Stimulated activated CD4-positive, alpha-beta T cell treated with anti-CD3 and anti-CD28 coated beads, Interleukin-2, amount 100 ng/mL, for 24 hours (primary cell): ENCODE data around the gene TGFBR3L.
A peak's percentile ranks its signal among the peaks of the same experiment; 100 is the strongest.
"Not testable (repeated sequence)": the region's sequence is repeated elsewhere in the genome, so short reads cannot be mapped to it uniquely, and the experiment has no call there.

Source experiments
- DNase-seq, 2 donors: peaks; one replicate each; pipeline ENCODE4 v3.0.0-alpha.2; 2020

TGFBR3L gene

DNA sequence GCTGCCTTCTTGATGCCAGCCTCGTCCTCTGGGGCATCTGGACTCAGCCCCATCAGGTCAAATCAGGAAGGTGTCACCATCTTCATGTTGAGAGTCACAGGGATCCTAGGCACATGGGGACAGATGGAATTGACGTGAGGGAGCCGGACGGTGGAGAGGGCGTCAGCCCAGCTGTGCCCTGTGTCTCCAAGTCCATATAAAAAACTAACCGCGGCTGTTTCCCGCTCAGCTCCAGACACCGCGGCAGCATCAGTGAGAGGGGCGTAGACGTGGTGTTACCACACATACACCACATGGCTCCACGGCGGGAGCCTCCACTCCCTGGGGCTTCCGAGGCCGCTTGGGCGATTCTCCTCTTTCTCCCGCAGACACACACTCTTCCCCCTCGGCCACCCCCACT is 34.8 kb upstream of the TGFBR3L start:
- no peak for DNase-seq

- no peak for DNase-seq
Measured at GRCh38 chr19:7881910-7882309, 32.7 kb upstream of the TGFBR3L start.

GRCh38 chr19:7883105-7883504 is 31.5 kb upstream of the TGFBR3L start:
- DNase-seq, result no peak

DNA sequence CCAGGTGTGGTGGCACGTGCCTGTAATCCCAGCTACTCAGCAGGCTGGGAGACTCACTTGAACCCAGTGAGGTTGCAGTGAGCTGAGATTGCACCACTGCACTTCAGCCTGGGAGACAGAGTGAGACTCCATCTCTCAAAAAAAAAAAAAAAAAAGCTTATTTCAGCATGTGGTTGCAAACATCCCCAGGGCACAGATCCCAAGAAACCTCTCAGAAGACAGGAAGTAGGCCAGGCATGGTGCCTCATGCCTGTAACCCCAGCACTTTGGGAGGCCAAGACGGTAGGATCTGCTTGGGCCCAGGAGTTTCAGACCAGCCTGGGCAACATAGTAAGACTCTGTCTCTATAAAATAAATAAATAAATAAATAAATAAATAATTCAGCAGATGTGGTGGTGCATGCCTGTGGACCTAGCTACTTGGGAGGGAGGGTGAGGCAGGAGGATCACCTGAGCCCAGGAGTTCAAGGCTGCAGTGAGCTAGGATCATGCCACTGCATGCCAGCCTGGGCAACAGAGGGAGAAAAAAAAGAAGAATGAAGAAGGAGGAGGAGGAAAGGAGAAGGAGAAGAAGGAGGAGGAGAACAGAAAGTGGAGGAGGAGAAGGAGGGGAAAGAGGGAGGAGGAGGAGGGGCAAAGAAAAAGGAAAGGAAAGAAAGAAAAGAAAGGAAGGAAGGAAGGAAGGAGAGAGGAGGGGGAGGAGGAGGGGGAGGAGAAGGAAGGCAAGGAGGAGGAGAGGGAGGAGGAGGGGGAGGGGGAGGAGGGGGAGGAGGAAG is 30.6 kb upstream of the TGFBR3L start:
- DNase-seq, result no peak

DNA sequence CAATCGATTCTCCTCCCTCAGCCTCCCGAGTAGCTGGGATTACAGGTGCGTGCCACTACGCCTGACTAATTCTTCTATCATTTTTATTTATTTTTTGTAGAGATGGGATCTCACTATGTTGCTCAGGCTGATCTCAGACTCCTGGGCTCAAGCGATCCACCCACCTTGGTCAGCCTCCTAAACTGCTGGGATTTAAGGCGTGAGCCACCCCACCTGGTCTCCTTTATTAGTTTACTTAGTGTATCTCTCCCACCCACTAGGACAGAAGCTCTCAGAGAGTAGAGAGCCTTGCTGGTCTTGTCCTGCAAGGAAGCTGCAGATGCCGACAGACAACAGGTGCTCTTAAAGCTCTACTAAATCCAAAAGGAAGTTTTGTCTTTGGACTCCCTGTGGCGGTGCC is 28.8 kb upstream of the TGFBR3L start:
- no peak for DNase-seq

GRCh38 chr19:7887408-7888144 is 27.1 kb upstream of the TGFBR3L start:
- DNase-seq, result no peak

GRCh38 chr19:7888145-7888825 is 26.3 kb upstream of the TGFBR3L start, which contains the start of gene LRRC8E:
LRRC8E (plus strand) TSS chr19:7888510; CDS start chr19:7895604, 7,094 bp downstream.
- DNase-seq, result peak; percentile 46 to 72

- no peak for DNase-seq
Measured at GRCh38 chr19:7888826-7889217, 25.8 kb upstream of the TGFBR3L start.

- DNase-seq, result not testable (repeated sequence)
Measured at GRCh38 chr19:7893362-7894101, 21.1 kb upstream of the TGFBR3L start.

- no peak for DNase-seq
Measured at GRCh38 chr19:7894612-7895309, 19.9 kb upstream of the TGFBR3L start.

GRCh38 chr19:7895565-7895964 is 19.1 kb upstream of the TGFBR3L start:
- no peak for DNase-seq

- no peak for DNase-seq
Measured at GRCh38 chr19:7897292-7897691, 17.3 kb upstream of the TGFBR3L start.

GRCh38 chr19:7898967-7899366 is 15.7 kb upstream of the TGFBR3L start:
- DNase-seq, result no peak

DNA sequence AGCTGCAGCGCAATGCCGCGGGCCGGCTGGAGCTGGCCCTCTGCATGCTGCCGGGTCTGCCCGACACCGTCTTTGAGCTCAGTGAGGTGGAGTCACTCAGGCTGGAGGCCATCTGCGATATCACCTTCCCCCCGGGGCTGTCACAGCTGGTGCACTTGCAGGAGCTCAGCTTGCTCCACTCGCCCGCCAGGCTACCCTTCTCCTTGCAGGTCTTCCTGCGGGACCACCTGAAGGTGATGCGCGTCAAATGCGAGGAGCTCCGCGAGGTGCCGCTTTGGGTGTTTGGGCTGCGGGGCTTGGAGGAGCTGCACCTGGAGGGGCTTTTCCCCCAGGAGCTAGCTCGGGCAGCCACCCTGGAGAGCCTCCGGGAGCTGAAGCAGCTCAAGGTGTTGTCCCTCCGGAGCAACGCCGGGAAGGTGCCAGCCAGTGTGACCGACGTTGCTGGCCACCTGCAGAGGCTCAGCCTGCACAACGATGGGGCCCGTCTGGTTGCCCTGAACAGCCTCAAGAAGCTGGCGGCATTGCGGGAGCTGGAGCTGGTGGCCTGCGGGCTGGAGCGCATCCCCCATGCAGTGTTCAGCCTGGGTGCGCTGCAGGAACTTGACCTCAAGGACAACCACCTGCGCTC is 14.8 kb upstream of the TGFBR3L start:
- no peak for DNase-seq

- no peak for DNase-seq
Measured at GRCh38 chr19:7900401-7900870, 14.2 kb upstream of the TGFBR3L start.

DNA sequence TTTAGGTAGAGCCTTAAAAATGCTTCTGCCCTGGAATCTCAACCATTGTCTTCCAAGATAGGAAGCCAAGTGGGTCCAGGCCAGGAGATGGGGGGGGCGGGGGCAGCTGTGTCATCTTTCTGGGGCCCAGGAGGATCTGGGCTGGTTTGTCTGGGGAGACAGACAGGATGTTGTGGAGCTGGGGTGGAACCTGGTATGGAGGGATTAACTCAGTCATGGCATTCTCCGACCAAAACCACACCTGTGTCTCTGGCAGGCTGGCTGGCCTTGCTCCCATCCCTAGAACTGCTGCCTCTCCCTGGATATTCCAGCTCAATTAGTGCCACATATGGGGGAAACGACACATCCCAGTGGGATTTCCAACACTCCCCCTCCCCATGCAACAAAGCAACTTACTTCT is 13.7 kb upstream of the TGFBR3L start:
- DNase-seq, result no peak

- DNase-seq, result no peak
Measured at GRCh38 chr19:7901337-7901736, 13.3 kb upstream of the TGFBR3L start.

DNA sequence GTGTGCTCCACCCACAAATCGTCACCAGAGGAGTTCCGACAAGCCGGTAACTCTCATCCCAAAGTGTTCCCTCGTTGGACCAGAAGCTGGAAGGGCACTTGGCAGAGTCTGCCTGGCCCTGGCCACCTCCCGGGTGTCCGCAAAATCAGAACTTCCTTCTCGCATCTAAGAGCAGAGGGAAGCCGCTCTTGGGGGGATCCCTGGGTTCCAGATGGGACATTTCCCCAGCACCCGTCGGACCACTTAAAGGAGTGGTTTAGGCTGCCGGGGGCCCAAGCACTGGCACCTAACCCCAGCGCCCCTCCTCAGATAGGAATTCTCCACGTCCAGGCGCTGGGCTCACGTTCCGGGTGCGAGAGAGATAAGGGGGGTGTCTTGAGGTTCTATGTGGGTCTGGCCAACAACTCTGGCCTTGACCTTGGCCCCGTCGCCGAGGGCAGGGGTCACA is 11.8 kb upstream of the TGFBR3L start:
- no peak for DNase-seq

DNA sequence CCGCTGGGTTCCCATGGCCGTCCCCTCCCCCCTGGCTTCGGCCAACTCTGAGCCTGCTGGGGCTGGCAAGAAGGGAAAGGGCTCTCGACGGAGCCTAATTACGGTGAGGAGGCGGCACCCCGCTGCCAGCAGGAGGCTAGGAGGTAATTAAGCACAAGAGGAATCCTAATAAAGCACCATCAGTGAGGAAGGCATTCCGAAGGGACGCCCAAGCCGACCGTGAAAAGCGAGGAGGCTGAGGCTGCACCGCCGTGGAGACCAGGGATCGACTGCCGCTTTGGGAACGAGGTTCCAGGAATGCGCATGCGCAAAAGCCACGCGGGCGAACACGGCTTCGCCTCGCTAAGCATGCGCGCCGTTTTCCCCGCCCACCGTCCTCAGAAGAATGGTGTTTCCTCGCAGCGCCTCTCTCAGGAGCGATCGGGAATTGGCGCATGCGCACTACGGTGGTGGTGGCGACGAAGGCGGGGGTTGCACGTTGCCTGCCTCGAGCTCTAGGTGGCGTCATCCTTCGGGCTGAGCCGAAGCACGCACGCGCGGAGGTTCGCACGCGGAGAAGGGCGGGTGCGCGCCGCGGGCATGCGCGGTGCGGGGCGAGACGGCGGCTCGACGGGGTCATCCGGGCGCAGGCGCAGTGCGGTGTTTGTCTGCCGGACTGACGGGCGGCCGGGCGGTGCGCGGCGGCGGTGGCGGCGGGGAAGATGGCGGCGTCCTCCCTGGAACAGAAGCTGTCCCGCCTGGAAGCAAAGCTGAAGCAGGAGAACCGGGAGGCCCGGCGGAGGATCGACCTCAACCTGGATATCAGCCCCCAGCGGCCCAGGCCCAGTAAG is 11.2 kb upstream of the TGFBR3L start, which contains the start of gene MAP2K7:
TSS of gene MAP2K7 (plus strand) at position 634 of the 830 bp plus-strand sequence. CDS start at position 702, 68 bp downstream.
- peak; percentile 100 for DNase-seq
